NCI-H510A (cell line): Measurements from ENCODE around the gene CMC1.

Experiments used
- DNase-seq: peaks from one replicate; lab custom pipeline; 2025; lab: John Stamatoyannopoulos, UW

Gene CMC1

GRCh38 chr3:28300345-28300962 lies 59.0 kb downstream of the CMC1 start:
- DNase-seq: no peak

- no peak for DNase-seq
Observed at GRCh38 chr3:28301688-28302087, 60.3 kb downstream of the CMC1 start.

DNA sequence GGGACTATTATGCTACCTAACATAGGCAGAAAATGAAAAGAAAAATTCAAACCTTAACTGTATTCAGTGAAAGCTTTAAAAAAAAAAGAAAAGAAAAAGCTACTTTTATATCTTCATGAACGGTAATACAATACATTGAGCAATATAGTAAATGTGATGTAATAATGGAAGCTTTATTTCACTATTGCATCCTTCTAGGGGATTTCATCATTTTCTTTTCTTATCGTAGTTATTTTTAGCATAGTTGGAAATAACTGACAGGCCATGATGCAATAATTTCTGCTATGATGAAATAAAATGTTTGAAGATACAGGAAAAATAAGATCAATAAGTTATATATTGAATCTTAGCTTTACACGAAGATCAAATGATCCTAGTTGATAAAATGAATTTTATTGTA lies 66.8 kb downstream of the CMC1 start:
- DNase-seq: no peak

GRCh38 chr3:28315711-28316110 lies 74.3 kb downstream of the CMC1 start:
- no peak for DNase-seq

DNA sequence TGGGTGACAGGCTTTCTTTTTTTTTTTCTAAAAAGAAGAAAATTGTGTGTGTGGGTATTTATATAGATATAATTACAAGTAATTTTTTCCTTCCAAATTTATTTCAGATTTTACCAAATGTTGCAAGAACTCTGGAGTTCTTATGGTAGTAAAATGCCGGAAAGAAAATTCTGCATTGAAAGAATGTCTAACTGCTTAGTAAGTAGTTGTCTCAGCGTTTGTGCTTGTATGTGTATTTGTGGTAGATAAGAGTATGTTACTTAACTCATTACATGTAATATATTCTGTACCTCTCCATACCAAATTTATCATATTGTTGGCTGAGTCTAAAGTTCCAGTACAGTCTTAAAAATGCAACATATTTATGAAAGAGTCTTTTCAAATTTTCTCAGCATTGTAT lies 74.8 kb downstream of the CMC1 start:
- DNase-seq: no peak

DNA sequence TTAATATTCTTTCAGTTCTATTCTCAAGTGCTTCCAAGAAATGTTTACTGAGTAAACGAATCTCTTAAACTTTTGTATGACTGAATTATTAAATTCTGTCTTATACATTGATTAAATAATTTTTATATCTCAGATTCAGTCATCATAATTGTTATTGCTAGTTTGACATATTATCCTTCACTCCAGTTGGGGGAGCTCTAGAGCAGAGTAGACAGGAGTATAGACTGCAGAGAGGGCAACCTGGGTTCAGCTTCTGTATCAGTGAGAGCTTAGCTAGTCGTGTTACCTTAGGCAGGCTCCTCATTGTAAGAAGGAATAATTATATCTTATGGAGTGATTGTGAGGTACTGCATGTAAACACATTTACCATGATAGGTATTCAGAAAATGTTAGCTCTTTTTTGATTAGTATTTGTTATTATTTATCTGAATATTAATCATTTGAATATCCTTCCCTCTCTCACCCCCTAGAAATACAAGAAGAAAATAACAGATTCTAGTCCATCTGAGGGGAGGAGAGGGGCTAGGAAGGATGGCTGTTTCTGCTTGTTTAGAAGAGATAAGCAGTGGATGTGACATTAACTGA lies 76.1 kb downstream of the CMC1 start:
- DNase-seq: no peak

DNA sequence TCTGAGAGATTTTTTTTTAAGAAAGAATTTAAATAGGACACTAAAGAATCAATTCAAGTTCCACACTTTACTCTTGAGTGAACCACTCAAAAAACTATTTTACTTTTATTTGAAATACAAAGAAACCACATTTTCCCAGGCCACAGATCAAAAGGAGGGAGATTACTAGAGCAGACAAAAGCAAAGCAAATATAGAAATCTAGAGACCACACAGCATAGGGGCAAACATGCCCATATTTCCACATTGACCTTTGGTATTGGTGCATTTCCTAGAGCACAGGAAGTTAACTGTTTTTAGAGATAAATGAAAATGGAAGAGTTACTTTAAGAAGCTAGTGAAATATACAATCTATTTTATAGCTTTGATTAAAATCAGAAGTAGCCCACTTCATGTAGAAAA lies 79.6 kb downstream of the CMC1 start:
- DNase-seq: no peak

GRCh38 chr3:28322464-28322863 lies 81.0 kb downstream of the CMC1 start:
- DNase-seq: no peak

DNA sequence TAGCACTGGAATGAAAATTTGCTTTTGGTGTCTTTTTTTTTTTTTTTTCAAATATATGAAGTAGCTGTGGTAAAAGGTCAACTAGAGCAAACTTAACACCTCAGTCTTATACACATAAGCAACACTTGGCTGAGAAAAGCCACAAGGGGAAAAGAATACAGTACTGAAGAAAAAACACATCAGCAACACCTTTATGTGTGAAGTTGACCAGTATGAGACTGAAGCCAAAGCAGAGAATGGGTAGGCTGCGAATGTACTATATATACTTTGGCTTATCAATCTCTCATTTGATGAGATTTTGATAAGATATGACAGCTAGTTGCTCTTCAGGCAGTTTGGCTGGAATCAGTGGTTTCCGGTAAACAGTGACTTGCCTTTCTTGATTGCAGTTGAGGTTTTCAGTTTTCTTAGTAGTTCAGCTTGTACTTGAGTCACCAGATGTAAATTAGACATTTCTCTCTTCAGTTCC lies 85.1 kb downstream of the CMC1 start:
- no peak for DNase-seq

DNA sequence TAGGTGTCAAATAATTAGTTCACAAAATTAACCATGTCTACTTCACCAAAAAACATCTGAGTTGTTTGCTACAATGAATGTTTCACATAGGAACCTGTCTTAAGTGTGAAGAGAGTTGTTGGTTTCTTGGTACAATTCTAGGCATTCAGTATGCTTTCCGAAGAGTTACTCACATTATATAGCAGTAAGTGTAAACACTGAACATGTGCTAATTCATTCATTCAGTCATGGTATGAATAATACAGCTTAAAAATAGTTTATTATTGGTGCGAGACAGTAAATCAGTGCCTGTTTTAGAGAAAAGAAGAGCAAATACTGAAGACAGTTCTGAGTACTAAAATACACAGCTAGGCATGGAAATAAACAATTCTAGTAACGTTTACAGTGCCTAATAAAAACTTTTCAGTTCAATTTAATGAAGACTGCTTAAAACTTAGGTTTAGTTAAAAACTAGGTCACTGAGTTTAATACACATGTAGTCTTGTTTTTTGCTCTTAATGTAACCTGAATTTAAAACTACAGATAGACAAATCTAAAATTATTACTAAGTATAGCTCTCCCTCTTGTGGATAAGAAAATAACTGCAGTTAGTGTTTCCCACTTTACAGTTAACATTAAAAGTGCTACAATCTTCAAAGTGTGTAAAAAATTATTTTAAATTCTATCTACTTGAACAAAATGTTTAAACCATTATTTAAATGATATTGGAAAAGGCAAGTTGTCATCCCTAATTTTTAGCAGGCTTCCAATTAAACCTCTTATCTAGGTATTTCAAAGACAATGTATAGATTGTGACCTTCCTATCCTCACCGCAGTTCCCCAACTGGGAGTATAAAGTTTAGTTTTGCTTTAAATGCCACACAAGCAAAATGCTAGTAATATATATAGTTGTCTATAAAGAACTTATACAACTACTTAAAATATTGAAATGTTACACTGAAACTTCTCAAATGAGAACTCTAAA lies 87.1 kb downstream of the CMC1 start:
- no peak for DNase-seq

- no peak for DNase-seq
Observed at GRCh38 chr3:28334552-28334951, 93.1 kb downstream of the CMC1 start.

- no peak for DNase-seq
Observed at GRCh38 chr3:28335246-28335645, 93.8 kb downstream of the CMC1 start.

GRCh38 chr3:28337230-28337629 lies 95.8 kb downstream of the CMC1 start:
- DNase-seq: no peak

- no peak for DNase-seq
Observed at GRCh38 chr3:28343144-28343543, 101.7 kb downstream of the CMC1 start.

DNA sequence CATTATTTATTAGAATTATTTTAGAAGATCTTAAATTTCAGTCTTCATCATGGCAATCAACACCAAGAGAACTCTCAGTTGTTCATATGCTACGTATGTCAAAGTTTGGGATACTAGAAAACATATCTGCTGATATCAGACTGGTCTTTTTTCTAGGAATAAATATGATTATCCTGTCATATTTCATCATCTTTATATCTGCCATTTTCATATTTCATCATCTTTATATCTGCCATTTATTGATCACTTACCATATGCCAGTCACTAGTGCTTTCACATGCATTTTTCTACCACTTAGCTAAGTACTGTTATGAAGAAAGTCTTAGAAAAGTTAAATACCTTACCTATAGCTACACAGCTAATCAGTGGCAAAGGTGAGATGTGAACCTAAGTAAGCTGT lies 104.3 kb downstream of the CMC1 start:
- DNase-seq: no peak

- no peak for DNase-seq
Observed at GRCh38 chr3:28347374-28348264, 106.2 kb downstream of the CMC1 start.

- no peak for DNase-seq
Observed at GRCh38 chr3:28348265-28348628, 106.8 kb downstream of the CMC1 start.

DNA sequence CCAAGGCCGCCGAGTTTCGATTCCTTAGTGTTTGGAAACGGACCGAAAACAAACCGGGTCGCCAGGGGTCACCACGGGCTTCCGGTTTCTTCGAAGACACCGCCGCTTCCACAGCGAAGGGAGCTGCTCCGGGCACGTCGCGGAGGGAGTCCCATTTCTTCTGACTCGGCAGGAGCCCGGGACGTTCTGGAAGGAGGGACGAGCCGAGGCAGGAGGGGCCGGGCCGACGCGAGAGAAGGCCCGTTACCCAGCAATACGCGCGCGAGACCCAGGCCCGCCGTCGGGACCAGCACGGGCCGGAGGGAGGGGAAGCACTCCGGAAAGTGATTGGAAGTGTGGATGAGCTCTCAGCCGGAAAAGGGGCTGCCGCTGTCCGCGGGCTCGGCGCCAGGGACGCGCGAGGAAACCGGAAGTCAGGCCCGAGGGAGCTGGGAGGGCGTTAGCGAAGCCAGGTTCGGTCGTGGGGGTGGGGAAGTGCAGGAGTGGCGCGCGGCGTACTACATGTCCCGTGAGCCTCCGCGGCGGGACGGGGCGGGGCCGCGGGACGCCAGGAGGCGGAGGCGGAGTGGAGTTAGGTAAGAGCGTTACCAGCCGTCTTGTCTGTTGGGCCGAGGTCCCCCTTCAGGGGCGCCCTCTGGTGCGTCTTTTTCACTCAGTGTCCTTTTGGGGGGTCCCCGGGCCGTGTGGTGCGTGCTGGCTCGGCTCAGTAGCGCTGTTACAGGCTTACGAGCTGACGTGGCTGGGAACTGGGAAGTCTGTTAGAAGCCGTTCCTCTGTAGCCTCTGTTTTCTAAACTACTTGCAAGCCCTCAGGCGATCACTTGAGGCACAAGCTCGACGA lies 107.4 kb downstream of the CMC1 start, which contains the start of the genes AZI2 and ZCWPW2:
TSS of gene AZI2 (minus strand) at position 196 of the 840 bp plus-strand sequence. CDS start 8,207 bp downstream, outside the sequence.
TSS of gene ZCWPW2 (plus strand) at position 93 of the 840 bp plus-strand sequence. CDS start 64,348 bp downstream, outside the sequence.
- peak; percentile 80 for DNase-seq

DNA sequence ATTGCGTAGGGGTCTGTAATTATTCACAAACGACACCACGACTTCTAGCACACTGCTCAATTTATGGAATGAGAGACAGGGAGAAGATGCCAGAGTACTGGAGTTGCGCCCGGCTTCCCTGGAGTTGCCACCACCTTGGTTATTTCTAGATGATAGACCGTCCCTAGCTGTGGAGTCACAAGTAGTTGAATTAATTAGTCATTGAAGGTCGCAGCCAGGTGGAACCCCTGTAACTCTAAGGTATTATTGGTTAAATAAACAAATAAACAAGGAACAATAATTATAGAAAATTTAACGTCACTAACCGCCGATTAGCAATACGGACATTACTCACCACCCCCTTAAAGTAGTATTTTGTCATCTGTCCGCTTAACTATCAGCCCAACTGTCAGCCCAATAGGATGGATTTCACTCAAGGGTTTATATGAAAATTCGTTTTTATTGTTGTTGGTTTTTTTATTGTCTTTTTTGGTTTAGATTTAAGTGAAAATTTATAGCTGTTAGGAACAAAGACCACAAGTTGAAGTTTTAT lies 108.1 kb downstream of the CMC1 start:
- no peak for DNase-seq
